ENCODE measurements around the gene LRRC71.
A peak's percentile ranks its signal among the peaks of the same experiment; 100 is the strongest.

LRRC71 gene

DNA sequence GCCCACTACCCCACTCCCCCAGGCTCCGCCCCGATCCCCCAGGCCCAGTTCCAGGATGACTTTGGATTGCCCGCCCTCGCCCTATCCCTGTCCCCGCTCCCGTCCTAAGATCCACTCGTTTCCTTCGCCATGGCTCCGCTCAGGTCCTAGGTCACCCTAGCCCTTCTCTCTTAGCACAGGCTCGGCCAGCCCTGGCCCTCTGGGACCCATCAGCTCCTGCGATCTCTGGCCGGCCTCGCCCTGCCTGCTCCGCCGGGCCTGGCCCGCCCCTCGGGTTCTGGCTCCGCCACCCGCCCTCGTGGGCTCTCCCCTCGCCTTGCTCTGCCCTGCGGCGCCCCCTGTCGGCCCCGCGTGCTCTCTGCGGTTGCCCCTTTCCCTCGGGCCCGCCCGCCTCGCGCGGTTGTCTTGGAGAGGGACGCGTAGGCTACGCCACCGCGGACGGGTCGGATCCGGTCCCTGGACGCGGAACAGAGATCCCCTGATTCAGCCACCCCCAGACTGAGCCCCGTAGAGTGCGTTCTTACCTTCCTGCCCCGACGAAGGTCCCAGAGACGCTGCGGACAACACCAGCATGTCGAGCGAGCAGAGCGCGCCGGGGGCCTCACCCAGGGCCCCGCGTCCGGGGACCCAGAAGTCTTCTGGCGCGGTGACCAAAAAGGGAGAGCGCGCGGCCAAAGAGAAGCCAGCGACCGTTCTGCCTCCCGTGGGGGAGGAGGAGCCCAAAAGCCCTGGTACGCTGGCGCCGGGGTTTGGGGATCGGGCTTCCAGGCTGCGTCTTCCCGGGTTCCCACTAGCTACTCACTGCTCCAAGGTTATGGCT lies at the start of gene LRRC71:
Gene LRRC71, plus strand, starts transcription at position 400 of the 820 bp plus-strand sequence. Its CDS starts 172 bp downstream, at position 572.
- peak; percentile 99 for DNase-seq (ENCODE audit: low spot score)

DNA sequence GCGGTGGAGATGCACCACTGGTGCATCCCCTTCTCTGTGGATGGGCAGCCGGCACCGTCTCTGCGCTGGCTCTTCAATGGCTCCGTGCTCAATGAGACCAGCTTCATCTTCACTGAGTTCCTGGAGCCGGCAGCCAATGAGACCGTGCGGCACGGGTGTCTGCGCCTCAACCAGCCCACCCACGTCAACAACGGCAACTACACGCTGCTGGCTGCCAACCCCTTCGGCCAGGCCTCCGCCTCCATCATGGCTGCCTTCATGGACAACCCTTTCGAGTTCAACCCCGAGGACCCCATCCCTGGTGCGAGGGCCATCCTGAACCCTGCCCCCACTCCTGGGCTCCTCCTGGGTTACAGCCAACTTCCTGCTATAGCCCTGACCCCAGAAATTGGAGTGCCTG lies 46.8 kb upstream of the LRRC71 start:
- no peak for DNase-seq (ENCODE audit: low spot score)

DNA sequence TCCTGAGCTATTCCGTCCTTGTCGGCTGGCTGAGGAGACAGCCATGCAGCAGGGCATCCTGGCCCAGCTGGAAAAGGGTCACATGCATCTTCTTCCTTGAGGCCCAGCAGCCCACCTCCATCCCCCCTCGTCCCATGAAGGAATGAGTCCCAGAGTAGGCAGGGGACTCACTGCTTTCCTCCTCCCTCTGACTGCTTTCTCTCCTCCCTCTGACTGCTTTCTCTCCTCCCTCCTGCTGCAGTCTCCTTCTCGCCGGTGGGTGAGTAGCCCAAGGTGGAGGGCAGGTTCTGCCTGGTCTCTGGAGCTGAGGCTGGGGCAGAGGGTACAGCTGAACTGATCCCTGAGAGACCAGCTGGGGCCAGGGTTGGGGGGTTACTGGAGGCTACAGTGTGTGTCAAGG lies 46.3 kb upstream of the LRRC71 start:
- no peak for DNase-seq (ENCODE audit: low spot score)

DNA sequence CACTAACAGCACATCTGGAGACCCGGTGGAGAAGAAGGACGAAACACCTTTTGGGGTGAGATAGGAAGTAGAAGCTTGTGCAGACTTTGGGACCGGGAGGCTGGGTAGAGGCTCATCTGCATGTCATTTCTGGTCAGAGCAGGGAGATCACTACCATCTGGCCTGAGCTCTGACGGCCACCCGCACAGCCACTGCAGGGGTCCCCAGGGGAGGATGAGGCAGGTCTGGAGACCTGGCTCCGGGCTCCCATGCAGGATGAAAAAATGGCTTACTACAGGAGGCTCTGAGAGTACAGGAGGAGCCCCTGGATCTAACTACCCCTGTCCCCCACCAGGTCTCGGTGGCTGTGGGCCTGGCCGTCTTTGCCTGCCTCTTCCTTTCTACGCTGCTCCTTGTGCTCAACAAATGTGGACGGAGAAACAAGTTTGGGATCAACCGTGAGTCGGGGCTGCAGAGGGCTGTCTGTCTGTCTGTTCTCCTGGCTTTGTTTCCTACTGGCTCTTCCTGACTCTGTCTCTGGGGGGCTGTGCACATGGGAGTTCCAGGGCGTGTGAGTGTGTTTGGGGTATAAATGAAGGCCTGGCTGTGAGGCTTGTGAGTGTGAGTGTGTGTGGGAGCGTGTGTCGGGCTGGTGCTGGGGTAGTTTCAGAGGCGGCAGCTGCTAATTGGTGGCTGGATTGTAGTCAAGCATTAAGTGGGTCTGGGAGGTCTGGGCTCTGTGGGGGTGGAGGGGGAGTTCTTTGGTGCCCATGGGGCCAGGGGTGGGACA lies 45.7 kb upstream of the LRRC71 start:
- no peak for DNase-seq (ENCODE audit: low spot score)

DNA sequence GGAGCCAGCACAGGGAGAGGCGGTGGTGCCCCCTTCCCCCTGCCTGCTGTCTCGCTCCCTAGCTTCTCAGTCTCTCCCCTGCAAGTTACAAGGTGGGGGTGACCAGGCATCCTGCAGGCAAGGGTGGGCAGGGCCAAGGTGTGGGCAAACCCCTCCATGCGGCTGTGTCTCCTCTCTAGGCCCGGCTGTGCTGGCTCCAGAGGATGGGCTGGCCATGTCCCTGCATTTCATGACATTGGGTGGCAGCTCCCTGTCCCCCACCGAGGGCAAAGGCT lies 45.2 kb upstream of the LRRC71 start:
- no peak for DNase-seq (ENCODE audit: low spot score)

DNA sequence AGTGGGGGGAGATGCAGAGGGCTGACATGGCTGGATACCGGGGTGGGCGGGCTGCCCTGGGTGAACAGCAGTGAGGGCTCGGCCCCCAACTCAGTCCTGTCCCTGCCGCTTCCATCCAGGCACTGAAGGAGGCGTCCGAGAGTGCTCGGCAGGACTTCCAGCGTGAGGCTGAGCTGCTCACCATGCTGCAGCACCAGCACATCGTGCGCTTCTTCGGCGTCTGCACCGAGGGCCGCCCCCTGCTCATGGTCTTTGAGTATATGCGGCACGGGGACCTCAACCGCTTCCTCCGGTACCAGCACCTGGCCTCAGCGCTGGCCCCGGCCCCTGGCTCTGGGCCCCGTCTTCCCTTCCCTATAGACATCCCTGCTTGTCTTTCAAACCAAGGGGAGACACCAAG lies 44.2 kb upstream of the LRRC71 start:
- DNase-seq (ENCODE audit: low spot score) = no peak

DNA sequence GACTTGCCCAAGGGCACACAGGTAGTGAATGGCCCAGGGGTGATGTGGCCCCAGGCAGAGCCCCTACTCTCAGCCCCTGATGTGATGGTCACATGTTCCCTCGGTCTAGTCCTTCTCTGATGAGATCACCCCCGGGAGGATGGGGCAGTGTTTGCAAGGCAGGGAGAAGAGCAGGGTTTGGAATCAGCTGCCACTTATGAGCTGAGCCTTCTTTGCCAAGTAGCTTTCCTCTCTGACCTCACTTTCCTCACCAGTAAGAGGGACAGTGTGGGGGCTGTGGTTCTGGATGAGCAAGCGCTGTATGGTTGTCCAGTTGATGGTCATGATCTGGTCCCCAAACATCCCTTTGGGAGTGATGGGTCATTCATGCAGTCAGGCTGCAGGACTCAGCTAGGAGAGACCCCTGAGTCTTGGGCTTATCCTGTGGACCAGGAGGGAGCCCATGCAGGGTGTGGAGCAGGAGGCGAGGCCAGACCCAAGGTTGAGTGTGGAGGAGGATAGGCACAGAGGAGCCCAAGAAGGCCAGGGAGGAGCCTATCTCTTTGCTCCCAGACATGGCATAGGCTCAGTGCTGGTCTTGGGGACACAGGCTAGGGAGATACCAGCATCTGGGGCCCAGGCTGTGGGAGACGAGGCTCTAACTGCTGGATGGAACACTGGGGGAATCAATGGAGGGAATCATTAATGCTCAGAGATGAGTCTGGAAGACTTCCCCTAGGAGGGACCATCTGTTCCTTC lies 42.8 kb upstream of the LRRC71 start:
- no peak for DNase-seq (ENCODE audit: low spot score)

DNA sequence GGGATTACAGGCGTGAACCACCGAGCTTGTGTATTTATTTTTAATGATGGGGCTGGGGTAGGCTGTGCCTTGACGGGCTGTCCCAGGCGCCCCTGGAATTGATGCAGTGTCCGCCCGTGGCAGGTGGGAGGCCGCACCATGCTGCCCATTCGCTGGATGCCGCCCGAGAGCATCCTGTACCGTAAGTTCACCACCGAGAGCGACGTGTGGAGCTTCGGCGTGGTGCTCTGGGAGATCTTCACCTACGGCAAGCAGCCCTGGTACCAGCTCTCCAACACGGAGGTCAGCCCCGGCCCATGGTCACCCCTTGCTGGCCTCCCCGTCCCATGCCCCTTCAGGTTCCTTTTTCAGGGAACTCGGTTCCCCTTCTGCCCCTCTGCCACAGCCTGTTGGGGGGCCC lies 40.6 kb upstream of the LRRC71 start:
- no peak for DNase-seq (ENCODE audit: low spot score)

DNA sequence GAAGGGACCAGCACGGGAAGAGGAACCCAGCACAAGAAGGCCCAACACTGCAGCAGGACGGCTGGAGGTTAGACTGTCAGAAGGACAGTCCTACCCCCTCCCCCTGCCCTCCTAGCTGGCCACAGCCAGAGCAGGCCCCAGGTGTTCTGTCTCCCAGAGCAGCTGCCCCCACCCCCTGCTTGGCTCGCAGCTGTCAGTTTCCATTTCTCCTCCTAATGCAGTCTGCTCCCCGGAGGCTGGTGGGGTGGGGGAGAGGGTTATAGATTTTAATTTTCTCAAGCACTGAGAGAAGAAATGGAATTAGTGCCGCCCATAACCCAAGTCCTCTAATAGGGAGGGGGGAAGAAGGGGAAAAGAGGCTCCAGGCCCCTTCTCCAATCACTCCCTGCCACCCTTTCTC lies 40.0 kb upstream of the LRRC71 start:
- no peak for DNase-seq (ENCODE audit: low spot score)

DNA sequence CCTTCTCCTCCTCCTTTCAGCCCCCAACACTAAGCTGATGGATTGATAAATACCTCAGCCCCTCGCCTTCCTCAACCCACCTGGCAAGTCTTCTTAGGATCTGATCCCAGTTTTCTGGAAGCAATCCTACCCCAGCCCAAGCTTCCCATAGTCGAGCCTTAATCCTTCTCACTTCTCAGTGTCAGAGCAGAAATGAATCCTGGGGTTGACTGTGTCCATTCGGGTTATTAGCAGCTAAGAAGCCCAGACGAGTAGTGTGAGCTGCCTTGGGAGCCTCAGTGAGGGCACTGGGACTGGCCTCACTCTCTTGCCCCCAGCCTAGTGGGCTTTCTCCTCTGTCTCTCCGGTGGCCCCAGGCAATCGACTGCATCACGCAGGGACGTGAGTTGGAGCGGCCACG lies 39.3 kb upstream of the LRRC71 start:
- no peak for DNase-seq (ENCODE audit: low spot score)

DNA sequence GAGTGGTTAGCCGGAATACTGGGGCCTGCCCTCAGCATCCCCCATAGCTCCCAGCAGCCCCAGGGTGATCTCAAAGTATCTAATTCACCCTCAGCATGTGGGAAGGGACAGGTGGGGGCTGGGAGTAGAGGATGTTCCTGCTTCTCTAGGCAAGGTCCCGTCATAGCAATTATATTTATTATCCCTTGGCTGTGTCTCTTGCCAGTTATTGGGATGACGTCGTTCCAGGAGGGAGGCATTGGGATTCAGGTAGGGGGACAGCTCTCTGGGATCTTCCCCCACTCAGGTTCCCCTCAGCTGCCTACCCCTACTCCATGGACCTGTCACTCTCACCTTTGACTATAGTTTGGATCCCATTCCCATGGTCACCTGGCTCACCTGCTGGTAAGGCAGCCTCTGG lies 38.8 kb upstream of the LRRC71 start:
- no peak for DNase-seq (ENCODE audit: low spot score)

DNA sequence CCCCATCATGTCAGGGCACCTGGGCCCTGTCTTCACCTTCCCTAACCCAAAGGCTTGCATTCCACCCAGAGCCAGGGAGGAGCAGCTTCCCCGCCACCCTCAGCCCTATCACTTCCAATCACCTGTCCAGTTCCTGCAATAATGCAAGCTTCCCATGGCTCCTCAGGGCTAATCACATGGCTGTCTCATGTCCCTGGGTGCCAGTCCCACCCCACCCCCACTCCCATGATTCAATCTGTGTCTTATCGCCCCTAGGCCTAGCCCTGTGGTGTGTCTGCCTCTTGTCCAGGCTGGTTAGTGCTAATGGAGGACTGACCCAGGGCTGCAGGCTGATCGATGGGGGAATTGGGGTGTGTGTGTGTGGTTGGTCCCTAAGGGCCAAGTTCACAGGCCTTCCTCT lies 37.9 kb upstream of the LRRC71 start:
- no peak for DNase-seq (ENCODE audit: low spot score)

DNA sequence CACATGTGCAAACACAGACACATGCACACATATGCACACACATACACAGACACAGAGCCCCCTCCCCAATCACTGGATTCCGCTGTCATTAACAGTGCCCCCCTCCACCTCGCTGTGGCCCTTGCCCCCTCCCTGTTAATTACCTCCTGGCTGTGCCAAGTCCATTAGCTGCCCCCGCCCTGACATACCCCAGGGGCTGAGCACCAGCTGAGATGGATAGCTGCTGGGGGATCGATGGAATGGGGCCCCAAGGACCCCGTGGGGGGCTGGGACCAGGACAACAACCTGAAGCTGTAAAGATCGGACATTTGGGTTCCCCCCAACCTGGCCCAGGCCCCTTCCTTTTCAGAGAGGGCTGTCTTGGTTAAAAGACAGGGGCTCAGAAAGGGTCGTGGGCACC lies 36.5 kb upstream of the LRRC71 start:
- no peak for DNase-seq (ENCODE audit: low spot score)

DNA sequence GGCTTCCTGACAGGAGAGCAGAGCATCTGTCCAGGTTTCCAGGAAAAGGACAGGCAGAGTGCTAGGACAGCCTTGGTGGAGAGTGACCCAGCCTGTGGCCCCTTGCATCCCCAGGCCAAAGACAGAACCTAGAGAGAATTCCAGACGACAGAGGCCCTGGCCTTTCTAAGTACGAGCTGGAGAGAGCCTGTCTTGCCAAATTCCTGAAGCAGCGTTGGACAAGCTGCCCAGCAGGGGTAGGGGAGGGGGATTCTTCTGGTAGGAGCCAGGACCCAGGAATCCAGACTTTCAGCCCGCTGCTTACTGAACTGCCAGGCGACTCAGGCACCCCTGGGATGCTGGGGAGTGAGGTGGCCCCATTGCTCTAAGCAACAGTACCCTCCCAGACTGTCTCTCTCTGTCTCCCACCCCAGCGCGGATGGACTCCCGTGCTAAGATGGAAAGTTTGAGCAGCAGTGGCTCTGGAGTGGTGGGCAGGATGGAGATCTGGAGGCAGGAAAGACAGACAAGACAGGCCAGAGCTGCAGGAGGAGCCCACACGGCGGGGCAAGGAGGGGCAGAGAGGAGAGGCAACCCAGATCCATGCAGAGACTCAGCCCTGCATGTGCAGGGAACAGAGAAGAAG lies 35.8 kb upstream of the LRRC71 start:
- DNase-seq (ENCODE audit: low spot score) = no peak

DNA sequence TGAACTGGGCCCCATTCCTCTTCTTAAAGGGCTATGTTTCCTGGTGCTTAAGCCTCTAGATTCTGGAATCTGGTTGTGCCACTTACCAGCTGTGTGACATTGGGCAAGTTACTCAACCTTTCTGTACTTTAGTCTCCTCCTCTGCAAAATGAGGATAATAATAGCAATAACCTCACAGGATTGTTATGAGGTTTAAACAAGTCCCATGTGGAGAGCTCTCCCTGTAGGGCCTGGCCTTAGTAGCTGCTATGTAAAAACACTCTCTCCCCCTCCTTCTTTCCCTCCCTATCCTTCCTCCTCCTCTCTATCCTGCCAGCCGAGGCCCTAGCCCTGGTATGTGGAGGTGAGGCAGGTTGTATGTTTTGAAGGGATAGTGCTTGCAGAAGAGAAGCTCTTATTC lies 35.1 kb upstream of the LRRC71 start:
- no peak for DNase-seq (ENCODE audit: low spot score)

DNA sequence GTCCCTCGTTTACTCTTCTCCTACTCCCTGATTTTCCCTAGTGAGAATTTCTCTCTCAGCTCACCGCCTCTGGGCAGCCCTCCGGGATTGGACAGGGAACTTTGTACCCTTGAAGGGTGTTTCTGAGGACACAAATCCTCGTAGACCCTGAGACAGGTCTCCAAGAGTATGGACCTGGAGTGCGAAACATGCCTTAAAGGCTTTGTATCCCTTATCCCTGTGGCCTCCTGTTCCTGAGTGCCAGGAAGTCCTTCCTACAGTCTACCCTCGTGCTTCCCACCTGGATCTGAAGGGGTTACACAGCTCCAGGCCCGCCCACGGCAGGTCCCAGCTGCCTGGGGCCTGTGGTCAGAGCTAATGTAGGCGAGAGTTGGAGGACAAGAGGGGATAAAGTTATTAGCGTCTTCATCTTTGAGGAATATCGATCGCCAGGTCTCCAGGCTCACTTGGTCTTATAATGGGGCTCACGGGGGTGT lies 34.5 kb upstream of the LRRC71 start:
- DNase-seq (ENCODE audit: low spot score) = no peak

DNA sequence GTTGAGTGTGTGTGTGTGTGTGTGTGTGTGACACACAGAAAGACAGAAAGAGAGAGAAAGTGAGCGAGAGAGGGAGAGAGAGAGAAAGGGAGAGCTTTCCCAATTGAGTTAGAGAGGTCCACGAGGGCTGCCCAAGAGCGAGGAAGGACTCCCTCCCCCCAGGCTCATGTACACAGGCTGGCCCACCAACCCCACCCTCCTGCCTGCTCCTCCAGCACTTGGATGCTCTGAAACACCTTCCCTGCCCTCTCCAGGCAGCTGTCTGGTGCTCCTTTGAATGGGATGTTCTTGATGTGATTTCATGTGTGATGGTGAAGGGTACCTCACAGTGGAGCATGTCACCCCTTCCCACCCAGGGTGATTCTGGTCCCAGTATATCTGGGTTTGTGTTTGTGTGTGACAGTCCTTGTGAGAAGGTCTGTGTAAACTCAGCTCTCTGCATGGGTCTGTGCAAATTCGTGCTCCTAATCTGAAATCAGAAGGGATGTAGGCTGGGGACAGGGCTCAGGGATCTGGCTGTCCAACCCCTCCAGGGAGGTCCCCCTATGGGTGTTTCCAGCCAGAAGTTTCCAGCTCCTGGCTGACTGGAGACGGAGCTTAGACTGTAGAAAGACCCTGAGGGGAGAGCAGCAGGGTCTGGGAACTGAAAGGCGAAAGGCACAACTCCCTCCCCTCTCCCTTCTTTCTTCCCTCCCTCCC lies 33.7 kb upstream of the LRRC71 start:
- no peak for DNase-seq (ENCODE audit: low spot score)

DNA sequence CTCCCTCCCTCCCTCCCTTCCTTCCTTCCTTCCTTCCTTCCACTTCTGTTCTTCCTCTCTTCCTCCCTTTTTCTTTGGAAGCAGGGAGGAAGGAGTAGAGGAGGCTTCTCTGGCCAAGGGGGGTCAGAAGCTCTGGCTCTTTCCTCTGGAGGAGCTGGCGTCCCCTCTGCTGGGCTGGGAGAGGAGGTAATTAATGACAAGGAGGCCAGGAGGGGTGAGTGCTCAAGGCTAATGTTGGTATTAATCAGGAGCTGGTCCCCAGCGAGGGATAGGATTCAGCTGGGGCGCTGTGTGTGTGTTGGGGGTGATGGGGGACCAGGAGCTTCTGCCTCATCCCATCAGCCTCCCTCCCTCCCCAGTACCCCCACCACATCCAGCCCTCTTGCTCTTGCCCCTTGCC lies 33.1 kb upstream of the LRRC71 start:
- DNase-seq (ENCODE audit: low spot score) = no peak

DNA sequence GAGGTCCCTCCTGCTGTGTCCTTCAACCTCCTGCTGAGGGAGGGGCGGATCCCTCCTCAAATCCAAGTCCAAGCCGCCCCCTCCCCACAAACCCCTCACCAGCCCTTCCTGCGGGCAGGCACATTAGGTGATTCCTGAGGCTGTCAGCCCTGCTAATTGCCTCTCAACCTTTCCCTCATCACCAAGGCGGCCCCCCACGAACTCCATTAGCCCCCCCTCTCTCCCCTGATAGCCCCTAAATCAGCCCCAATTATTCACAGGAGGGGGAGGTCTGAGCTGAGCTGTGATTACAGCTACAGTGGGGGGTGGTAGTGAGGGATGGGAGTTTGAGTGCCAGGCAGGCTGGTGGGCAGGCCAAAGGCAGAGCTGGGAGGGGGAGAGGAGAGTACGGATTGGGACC lies 32.7 kb upstream of the LRRC71 start:
- DNase-seq (ENCODE audit: low spot score) = no peak

DNA sequence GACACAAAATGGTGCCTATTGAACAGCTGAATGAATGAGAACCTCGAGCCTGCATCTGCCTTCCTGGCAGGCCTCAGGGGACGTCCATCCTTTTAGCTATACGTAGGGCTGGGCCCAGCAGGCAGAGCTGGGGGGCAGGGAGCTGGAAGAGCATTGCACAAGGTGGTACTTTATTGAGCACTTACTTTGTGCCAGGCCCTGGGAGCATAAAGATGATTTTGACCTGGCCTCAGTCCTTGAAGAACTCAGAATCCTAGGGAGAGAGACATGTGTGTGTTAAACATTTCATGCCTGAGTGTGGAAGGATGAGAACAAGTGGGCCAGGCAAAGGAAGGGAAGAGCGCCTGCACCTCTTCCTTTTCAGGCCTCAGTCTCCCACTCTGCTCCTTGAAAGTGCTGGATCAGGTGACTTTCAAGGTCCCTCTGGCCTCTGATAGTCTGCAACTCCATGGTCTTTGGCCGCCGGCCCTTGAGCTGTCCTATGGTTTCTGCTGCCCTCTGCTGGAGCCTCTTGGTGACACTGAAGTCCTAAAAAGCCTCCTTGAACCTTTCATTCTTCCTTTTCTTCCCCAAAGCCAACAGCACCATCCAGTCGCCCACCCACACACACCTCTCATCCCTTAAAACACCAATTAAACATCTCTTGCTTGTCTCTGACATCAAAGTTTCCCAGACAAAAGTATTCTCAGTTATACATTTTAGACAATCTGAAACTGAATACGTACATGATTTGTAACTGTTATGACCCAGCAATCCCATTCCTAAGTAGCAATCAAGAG lies 30.4 kb upstream of the LRRC71 start:
- DNase-seq (ENCODE audit: low spot score) = peak; percentile 82
